ENCODE data around the gene PLPP2. TPM values are rescaled to one million over a fixed set of nuclear protein-coding genes. Genes with fewer than 3 reads are reported as not detected.

The PLPP2 gene
- total RNA-seq, 1 donor from 2014 or later = 8.6 TPM

DNA sequence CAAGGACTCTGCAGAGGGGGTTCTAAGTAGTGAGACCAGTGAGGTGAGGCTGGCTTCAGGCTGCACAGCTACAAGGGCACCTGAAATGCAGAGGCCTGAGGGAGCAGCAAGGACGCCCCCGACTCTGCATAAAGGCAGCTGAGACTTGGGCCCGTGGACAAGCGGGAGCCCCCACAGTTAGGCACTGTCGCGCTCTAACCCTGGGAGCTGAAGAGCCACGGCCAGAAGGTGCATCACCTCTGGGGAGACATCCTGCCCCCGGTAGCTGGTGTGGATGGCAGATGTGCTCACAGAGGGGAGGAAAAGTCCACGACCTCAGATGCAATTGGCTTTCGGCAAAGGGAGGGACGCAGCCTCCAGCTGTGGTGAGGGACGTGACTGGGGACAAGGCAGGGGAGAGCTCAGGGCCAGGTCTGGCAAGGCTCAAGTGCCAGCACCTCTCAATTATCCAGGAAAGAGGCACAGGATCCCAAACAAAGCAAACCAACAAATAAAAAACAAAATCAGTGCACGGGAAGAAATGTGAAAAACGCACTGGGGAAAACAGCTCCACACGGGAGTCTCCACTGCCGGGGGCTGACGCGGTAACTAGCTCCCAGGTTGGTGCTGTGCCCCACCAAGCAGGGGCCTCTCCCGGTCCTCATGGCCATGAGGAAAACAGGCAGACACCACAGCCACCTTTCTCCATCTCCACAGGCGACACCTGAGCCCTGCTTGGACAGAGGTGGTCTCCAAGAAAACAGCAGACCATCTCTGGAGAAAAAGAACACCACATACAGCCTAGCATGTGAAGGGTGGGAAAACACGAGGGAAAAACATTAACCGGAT, 23.0 kb upstream of the PLPP2 start:
- peaks cover 6% of the 10 kb centered on the region for H3K9me3 Mint-ChIP-seq
- no peaks in the 10 kb centered on the region for H3K4me1 Mint-ChIP-seq (ENCODE audit: unreplicated experiment)
- H3K27ac Mint-ChIP-seq = no peak overlapping the region
- no peak for DNase-seq (ENCODE audit: extremely low spot score, unreplicated experiment)
- no peak overlapping the region for H3K4me3 Mint-ChIP-seq
- TF ChIP-seq, protein P1, sequence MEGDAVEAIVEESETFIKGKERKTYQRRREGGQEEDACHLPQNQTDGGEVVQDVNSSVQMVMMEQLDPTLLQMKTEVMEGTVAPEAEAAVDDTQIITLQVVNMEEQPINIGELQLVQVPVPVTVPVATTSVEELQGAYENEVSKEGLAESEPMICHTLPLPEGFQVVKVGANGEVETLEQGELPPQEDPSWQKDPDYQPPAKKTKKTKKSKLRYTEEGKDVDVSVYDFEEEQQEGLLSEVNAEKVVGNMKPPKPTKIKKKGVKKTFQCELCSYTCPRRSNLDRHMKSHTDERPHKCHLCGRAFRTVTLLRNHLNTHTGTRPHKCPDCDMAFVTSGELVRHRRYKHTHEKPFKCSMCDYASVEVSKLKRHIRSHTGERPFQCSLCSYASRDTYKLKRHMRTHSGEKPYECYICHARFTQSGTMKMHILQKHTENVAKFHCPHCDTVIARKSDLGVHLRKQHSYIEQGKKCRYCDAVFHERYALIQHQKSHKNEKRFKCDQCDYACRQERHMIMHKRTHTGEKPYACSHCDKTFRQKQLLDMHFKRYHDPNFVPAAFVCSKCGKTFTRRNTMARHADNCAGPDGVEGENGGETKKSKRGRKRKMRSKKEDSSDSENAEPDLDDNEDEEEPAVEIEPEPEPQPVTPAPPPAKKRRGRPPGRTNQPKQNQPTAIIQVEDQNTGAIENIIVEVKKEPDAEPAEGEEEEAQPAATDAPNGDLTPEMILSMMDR (conservative IDR thresholded peaks at IDR 0.05) = no peak
- H3K36me3 Mint-ChIP-seq = peaks cover 24% of the 10 kb centered on the region
- no peaks in the 10 kb centered on the region for H3K27me3 Mint-ChIP-seq

DNA sequence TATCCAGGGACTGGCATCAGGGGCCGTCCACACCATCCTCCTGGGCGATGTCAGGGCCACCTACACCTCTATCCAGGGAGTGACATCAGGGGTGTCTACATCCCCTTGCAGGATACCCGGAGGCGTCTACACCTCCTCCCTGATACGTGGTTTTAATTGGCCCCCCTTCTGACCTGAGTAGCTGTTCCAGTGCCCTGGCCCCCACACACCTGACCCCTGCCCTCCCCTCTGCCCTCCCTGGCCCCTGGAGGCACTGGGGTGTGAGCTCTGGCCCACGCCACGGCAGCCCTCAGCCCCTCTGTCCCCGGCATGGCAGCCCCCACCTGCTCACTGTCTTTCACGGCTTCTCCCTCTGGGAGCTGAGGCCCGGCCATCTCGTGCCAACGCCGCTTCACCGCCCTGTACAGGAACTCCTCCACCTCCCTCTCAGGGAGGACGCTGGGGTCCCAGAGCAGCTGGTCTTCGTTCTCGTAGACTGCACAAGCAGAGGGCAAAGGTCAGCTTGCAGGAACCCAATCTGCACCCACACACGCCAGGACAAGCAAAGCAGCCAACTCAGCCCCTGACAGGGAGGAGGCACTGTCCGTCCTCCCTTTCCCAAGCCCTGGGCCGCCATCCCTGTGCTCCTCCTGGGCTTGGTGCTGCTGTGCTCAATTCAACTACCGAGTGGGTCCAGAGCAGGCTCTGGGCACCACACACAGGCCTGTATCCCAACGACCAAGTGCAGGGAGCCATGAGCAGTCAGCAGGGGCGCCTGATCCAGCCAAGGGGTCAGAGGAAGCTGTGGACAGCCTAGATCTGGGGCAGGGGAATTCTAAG, 22.2 kb upstream of the PLPP2 start:
- no peak for DNase-seq (ENCODE audit: extremely low spot score, unreplicated experiment)
- H3K4me3 Mint-ChIP-seq = no peak overlapping the region
- TF ChIP-seq, protein P1 (conservative IDR thresholded peaks at IDR 0.05) = no peak
- peaks cover 21% of the 10 kb centered on the region for H3K36me3 Mint-ChIP-seq
- peaks cover 4% of the 10 kb centered on the region for H3K9me3 Mint-ChIP-seq
- H3K27me3 Mint-ChIP-seq = no peaks in the 10 kb centered on the region
- no peak overlapping the region for H3K27ac Mint-ChIP-seq
- H3K4me1 Mint-ChIP-seq (ENCODE audit: unreplicated experiment) = no peaks in the 10 kb centered on the region

DNA sequence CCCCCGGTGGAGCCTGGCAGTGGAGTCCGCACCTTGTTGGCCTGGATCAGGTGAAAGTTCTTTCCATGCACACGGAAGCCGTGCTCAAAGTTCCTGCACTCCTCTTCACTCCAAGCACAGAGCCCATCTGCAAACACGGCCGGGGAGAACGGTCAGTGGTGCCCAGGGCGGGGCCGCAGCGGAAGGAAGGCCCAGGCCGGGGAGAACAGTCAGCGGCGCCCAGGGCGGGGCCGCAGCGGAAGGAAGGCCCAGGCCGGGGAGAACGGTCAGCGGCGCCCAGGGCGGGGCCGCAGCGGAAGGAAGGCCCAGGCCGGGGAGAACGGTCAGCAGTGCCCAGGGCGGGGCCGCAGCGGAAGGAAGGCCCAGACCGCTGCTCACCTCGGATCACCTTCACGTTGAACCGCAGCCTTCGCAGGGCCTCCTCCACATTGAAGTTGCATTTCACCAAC, 20.6 kb upstream of the PLPP2 start:
- no peaks in the 10 kb centered on the region for H3K9me3 Mint-ChIP-seq
- peaks cover 15% of the 10 kb centered on the region for H3K36me3 Mint-ChIP-seq
- H3K4me3 Mint-ChIP-seq = no peak overlapping the region
- H3K27ac Mint-ChIP-seq = no peak overlapping the region
- no peaks in the 10 kb centered on the region for H3K27me3 Mint-ChIP-seq
- no peaks in the 10 kb centered on the region for H3K4me1 Mint-ChIP-seq (ENCODE audit: unreplicated experiment)
- TF ChIP-seq, protein P1 (conservative IDR thresholded peaks at IDR 0.05) = no peak
- no peak for DNase-seq (ENCODE audit: extremely low spot score, unreplicated experiment)

DNA sequence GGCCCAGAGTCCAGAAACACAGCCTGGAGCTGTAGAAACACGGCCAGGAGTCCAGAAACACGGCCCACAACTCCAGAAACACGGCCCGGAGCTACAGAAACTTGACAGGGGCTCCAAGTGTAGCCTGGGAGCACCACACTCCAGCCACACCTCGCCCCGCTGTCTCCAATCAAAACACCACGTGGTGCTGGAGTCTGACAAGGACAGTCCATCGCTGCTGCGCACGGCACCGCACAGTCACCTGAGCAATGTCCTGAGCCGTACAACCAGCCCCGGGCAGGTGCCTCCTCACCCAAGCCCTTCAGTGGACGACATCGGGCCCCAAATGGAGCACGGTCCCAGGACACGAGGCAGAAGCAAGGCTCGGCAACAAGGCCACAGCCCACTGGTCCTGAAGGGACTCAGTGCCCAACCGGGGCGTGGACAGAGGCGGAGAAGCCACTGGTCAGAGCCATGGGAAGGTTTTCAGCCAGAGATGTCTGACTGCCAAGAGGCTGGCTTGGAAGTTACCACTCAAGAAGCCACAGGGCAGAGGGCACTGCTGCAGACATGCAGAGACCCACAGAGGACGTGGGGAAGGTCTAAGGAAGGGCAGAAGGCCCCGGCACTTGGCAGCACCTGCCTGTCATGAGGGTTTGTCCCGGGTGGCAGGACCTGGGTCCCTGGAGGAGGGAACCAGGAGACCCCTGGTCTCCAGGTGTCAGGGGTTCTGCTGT, 19.7 kb upstream of the PLPP2 start:
- no peak overlapping the region for H3K27ac Mint-ChIP-seq
- no peaks in the 10 kb centered on the region for H3K9me3 Mint-ChIP-seq
- peaks cover 14% of the 10 kb centered on the region for H3K36me3 Mint-ChIP-seq
- DNase-seq (ENCODE audit: extremely low spot score, unreplicated experiment) = no peak
- H3K27me3 Mint-ChIP-seq = no peaks in the 10 kb centered on the region
- TF ChIP-seq, protein P1 (conservative IDR thresholded peaks at IDR 0.05) = no peak
- no peak overlapping the region for H3K4me3 Mint-ChIP-seq
- no peaks in the 10 kb centered on the region for H3K4me1 Mint-ChIP-seq (ENCODE audit: unreplicated experiment)

DNA sequence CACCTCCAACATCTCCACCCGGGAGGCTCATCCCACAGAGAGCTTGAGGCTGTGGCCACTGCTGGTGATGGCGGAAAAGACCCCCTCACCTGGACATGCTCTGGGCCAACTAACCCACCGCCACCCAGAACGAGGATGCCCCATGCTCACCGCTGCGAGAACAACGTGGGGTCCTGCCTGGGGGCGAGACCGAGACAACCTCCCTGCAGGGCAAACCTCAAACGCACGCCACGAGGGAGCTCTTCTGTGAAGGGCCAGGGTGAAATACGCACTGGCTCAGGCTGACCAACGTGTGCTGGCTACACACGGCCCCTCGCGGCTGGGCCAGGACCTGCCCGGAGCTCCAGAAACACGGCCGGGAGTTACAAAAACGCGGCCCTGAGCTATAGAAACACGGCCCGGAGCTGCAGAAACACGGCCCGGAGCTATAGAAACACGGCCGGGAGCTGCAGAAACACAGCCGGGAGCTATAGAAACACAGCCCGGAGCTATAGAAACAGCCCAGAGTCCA, 19.0 kb upstream of the PLPP2 start:
- Mint-ChIP-seq H3K27ac (no peak overlapping the region), H3K27me3 (no peaks in the 10 kb centered on the region), H3K4me1 (ENCODE audit: unreplicated experiment) (no peaks in the 10 kb centered on the region), H3K9me3 (no peaks in the 10 kb centered on the region), H3K36me3 (peaks cover 9% of the 10 kb centered on the region), H3K4me3 (no peak overlapping the region)
- TF ChIP-seq, protein P1 (conservative IDR thresholded peaks at IDR 0.05) = no peak
- no peak for DNase-seq (ENCODE audit: extremely low spot score, unreplicated experiment)
